NCI-H1930 (cell line): ENCODE results near the gene TRAPPC4.

Experiments used
- DNase-seq, 2 experiments: peaks; one replicate each; lab custom pipeline; 2025; lab: John Stamatoyannopoulos, UW

Gene TRAPPC4

DNA sequence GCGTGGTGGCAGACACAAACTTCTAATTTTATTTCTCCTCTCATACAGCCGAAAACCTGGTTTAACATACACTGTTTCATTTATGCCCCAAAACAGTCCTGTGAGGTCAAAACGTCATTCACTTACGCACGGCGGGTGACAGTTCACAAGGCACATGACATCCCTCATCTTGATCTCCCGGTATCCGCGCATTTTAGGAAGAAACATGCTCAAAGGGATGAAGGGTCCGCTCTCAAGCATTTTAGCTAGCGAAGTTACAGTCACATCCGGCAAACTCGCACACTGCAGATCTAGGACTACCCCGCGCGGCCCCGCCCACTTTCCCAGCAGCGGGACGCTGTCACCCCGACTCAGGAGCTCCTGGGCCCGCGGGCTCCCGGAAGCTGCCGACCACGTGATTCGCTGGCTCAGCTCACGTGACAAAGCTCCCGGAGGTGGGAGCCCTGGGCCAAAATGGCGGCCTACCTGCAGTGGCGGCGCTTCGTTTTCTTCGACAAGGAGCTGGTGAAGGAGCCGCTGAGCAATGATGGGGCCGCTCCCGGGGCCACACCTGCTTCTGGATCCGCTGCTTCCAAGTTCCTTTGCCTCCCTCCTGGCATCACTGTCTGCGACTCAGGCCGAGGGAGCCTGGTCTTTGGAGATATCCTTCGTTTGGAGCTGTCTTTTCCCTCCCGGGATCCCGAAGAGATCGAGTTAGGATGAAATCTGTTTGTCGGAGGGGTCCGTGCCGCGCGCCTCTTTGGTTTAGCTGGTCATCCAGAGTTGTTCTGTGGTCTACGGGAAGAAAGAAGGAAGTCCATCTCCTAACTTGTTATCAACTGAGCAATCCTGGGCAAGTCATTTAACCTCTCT, 49.0 kb downstream of the TRAPPC4 start, which contains the start of gene VPS11:
VPS11 (plus strand) TSS at position 448 of the 852 bp plus-strand sequence; CDS start at position 454, 6 bp downstream.
- peak; percentile 81 to 88 for DNase-seq
